Measurements from ENCODE around the gene DACT2.

DNA sequence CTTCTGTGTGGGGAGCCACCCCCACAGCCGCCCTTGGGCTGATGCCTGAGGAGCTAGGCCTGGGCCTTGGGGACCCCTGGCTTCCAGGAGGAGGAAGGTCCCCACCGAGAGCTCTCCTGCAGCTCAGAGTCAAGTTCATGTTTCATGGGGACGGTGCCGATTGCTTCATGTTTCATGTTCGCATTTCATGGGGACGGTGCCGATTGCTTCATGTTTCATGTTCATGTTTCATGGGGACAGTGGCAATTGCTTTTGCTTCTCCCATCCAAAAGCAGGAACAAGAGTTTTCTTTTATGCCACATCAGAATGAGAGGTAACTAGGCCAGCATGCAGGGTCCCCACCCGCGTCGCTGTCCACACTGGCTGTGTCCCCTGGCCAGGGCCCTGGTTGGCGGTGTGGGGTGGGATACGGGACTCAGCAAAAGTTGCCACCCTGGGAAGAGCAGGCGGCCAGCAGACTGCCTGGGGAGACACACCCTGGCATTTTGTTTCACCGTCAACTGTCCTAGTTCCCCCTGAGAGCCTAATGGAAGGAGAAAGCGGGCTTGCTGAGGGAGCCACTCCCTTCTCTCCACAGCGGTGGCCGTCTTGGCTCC, 46.0 kb downstream of the DACT2 start:
- TF ChIP-seq YY1 (IDR thresholded peaks at IDR 0.05; ENCODE audit: low read depth, low read length) (no peak), CHD2 (IDR thresholded peaks at IDR 0.05; ENCODE audit: low read length) (no peak), CEBPB (IDR thresholded peaks at IDR 0.05; ENCODE audit: low read depth, low read length) (no peak), JUN (IDR thresholded peaks at IDR 0.05; ENCODE audit: low read depth, low read length) (no peak)
- TF ChIP-seq, protein P1, sequence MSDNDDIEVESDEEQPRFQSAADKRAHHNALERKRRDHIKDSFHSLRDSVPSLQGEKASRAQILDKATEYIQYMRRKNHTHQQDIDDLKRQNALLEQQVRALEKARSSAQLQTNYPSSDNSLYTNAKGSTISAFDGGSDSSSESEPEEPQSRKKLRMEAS (IDR thresholded peaks at IDR 0.05), result no peak
- TF ChIP-seq, protein P2, sequence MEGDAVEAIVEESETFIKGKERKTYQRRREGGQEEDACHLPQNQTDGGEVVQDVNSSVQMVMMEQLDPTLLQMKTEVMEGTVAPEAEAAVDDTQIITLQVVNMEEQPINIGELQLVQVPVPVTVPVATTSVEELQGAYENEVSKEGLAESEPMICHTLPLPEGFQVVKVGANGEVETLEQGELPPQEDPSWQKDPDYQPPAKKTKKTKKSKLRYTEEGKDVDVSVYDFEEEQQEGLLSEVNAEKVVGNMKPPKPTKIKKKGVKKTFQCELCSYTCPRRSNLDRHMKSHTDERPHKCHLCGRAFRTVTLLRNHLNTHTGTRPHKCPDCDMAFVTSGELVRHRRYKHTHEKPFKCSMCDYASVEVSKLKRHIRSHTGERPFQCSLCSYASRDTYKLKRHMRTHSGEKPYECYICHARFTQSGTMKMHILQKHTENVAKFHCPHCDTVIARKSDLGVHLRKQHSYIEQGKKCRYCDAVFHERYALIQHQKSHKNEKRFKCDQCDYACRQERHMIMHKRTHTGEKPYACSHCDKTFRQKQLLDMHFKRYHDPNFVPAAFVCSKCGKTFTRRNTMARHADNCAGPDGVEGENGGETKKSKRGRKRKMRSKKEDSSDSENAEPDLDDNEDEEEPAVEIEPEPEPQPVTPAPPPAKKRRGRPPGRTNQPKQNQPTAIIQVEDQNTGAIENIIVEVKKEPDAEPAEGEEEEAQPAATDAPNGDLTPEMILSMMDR (IDR thresholded peaks at IDR 0.05; ENCODE audit: control extremely low read depth in 1 of 3, insufficient read depth in 1 of 3, low read depth in 1 of 3, low read length in 3 of 3), result no peak
